ENCODE measurements around the gene PCDHA10.
A peak's percentile ranks its signal among the peaks of the same experiment; 100 is the strongest.
"Not testable (repeated sequence)": the region's sequence is repeated elsewhere in the genome, so short reads cannot be mapped to it uniquely, and the experiment has no call there.

The PCDHA10 gene

GRCh38 chr5:140842798-140843733, 12.6 kb upstream of the PCDHA10 start:
- H3K4me3 ChIP-seq (ENCODE audit: low read depth, low read length), result no peak overlapping the region

GRCh38 chr5:140848139-140849102, 7.3 kb upstream of the PCDHA10 start, which contains the start of gene PCDHA9:
TSS of gene PCDHA9 (plus strand) at chr5:140848382. CDS start at chr5:140848496, 114 bp downstream.
- peak within 1 kb of the TSS; percentile 14 for H3K4me3 ChIP-seq (ENCODE audit: low read depth, low read length)

- H3K4me3 ChIP-seq (ENCODE audit: low read depth, low read length), result not testable (repeated sequence)
Observed at GRCh38 chr5:140849831-140850634, 5.7 kb upstream of the PCDHA10 start.

- no peak overlapping the region for H3K4me3 ChIP-seq (ENCODE audit: low read depth, low read length)
Observed at GRCh38 chr5:140857177-140857986, 1.7 kb downstream of the PCDHA10 start.

GRCh38 chr5:140857987-140858240, 2.2 kb downstream of the PCDHA10 start:
- H3K4me3 ChIP-seq (ENCODE audit: low read depth, low read length), result no peak overlapping the region

- no peak overlapping the region for H3K4me3 ChIP-seq (ENCODE audit: low read depth, low read length)
Observed at GRCh38 chr5:140862441-140863295, 7.0 kb downstream of the PCDHA10 start.

- H3K4me3 ChIP-seq (ENCODE audit: low read depth, low read length), result peak within 1 kb of the TSS; percentile 55
Observed at GRCh38 chr5:140868721-140869554, 13.2 kb downstream of the PCDHA10 start, which contains the start of gene PCDHA11. TSS of gene PCDHA11 (plus strand) at chr5:140868957. CDS start at chr5:140869104, 147 bp downstream.

GRCh38 chr5:140869555-140869886, 13.8 kb downstream of the PCDHA10 start:
- no peak overlapping the region for H3K4me3 ChIP-seq (ENCODE audit: low read depth, low read length)

GRCh38 chr5:140870221-140871201, 14.8 kb downstream of the PCDHA10 start:
- no peak overlapping the region for H3K4me3 ChIP-seq (ENCODE audit: low read depth, low read length)

- peak within 1 kb of the TSS; percentile 73 for H3K4me3 ChIP-seq (ENCODE audit: low read depth, low read length)
Observed at GRCh38 chr5:140875085-140876065, 19.7 kb downstream of the PCDHA10 start, which contains the start of gene PCDHA12. TSS of gene PCDHA12 (plus strand) at chr5:140875308. CDS start at chr5:140875473, 165 bp downstream.

GRCh38 chr5:140876541-140877261, 21.0 kb downstream of the PCDHA10 start:
- not testable (repeated sequence) for H3K4me3 ChIP-seq (ENCODE audit: low read depth, low read length)

- H3K4me3 ChIP-seq (ENCODE audit: low read depth, low read length), result no peak overlapping the region
Observed at GRCh38 chr5:140877262-140877581, 21.5 kb downstream of the PCDHA10 start.

- no peak within 1 kb of the TSS for H3K4me3 ChIP-seq (ENCODE audit: low read depth, low read length)
Observed at GRCh38 chr5:140881889-140882590, 26.3 kb downstream of the PCDHA10 start, which contains the start of gene PCDHA13. TSS of gene PCDHA13 (plus strand) at chr5:140882124. CDS start at chr5:140882269, 145 bp downstream.

- H3K4me3 ChIP-seq (ENCODE audit: low read depth, low read length), result no peak overlapping the region
Observed at GRCh38 chr5:140882591-140882899, 26.8 kb downstream of the PCDHA10 start.

- no peak overlapping the region for H3K4me3 ChIP-seq (ENCODE audit: low read depth, low read length)
Observed at GRCh38 chr5:140883373-140883772, 27.7 kb downstream of the PCDHA10 start.

Measured in iPS-11a (cell line).